Spinal cord (tissue), 10 donors: ENCODE data around the gene DDIT4. TPM values are rescaled to one million over a fixed set of nuclear protein-coding genes. Genes with fewer than 3 reads are reported as not detected.
"Not testable (repeated sequence)": the region's sequence is repeated elsewhere in the genome, so short reads cannot be mapped to it uniquely, and the experiment has no call there.

Source experiments
- DNase-seq, 6 donors: peaks; one replicate each; pipeline versions ENCODE4 v3.0.0 to v3.0.0-alpha.2; 2013 to 2015; ENCODE audit warnings: low spot score in 6 of 6, low read depth in 4 of 6
- H3K27ac ChIP-seq: one replicate; pipeline ENCODE4 v1.5.1; 2013; ENCODE audit warnings: low read depth, low read length, control low read depth
- H3K27me3 ChIP-seq: one replicate; pipeline ENCODE4 v1.6.1; 2013; ENCODE audit warnings: low read length; ENCODE audit not compliant: control insufficient read depth, insufficient read depth
- H3K36me3 ChIP-seq: one replicate; pipeline ENCODE4 v1.6.1; 2013; ENCODE audit warnings: low read length; ENCODE audit not compliant: control insufficient read depth, insufficient read depth
- H3K4me1 ChIP-seq: one replicate; pipeline ENCODE4 v1.6.1; 2013; ENCODE audit warnings: low read length; ENCODE audit not compliant: control insufficient read depth, insufficient read depth
- H3K4me3 ChIP-seq: one replicate; pipeline ENCODE4 v1.5.1; 2013; ENCODE audit warnings: low read depth, low read length, control low read depth
- H3K9me3 ChIP-seq: one replicate; pipeline ENCODE4 v1.6.1; 2013; ENCODE audit warnings: low read length; ENCODE audit not compliant: control insufficient read depth, insufficient read depth
- WGBS: methylation state at CpG from one replicate; pipeline ENCODE4 v1.1.5; 2013; ENCODE audit warnings: missing lambda C conversion rate; ENCODE audit not compliant: insufficient coverage; 5-methylcytosine and 5-hydroxymethylcytosine counted together
- long read RNA-seq, 4 donors: transcript quantifications; one replicate each; lab custom pipeline, GENCODE V29; 2026
- polyA plus RNA-seq, 2 donors: library from polyadenylated mRNA; unstranded; fragments of 120-200 nt; gene quantifications; one replicate each; pipeline ENCODE4 v1.2.1, GENCODE V29; 2013; ENCODE audit not compliant: insufficient read length in 2 of 2
- total RNA-seq, 2 donors: library from RNA; depleted of rRNA in 1 of 2; stranded (reverse); fragments of 120-200 nt in 1 of 2; fragments of >200 nt in 1 of 2; gene quantifications; one replicate each; pipeline versions ENCODE4 v1.2.3 to v1.2.4, GENCODE V29; 2013 to 2014
- donor health status: healthy.

Gene DDIT4, protein sequence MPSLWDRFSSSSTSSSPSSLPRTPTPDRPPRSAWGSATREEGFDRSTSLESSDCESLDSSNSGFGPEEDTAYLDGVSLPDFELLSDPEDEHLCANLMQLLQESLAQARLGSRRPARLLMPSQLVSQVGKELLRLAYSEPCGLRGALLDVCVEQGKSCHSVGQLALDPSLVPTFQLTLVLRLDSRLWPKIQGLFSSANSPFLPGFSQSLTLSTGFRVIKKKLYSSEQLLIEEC
- total RNA-seq (100 to 1,000 TPM; 134 to 177 TPM), polyA plus RNA-seq (100 to 1,000 TPM in 1 of 2 donors, 10 to 100 TPM in 1; 98.5 to 122 TPM)
- long read RNA-seq, donor 1, transcript DDIT4-202 (2 exons, 521 nt) = minor isoform, 6 of 88 reads
- long read RNA-seq, donor 1, transcript DDIT4-201 (3 exons, 1,748 nt) = major isoform, 80 of 88 reads
- long read RNA-seq, donor 1, partial matches to known transcripts = 0 of 88 reads
- long read RNA-seq, donor 1, other reads (novel, unspliced or antisense) = 0 of 88 reads
- long read RNA-seq, donor 2, transcript DDIT4-201 (3 exons, 1,748 nt) = major isoform, 27 of 29 reads
- long read RNA-seq, donor 2, partial matches to known transcripts = 0 of 29 reads
- long read RNA-seq, donor 2, other reads (novel, unspliced or antisense) = 0 of 29 reads
- long read RNA-seq, donor 3, transcript DDIT4-201 (3 exons, 1,748 nt) = major isoform, 31 of 43 reads
- long read RNA-seq, donor 3, partial matches to known transcripts = 9 of 43 reads
- long read RNA-seq, donor 3, other reads (novel, unspliced or antisense) = 0 of 43 reads
- long read RNA-seq, donor 4, transcript DDIT4-201 (3 exons, 1,748 nt) = major isoform, 70 of 73 reads
- long read RNA-seq, donor 4, partial matches to known transcripts = 0 of 73 reads
- long read RNA-seq, donor 4, other reads (novel, unspliced or antisense) = 0 of 73 reads

DNA sequence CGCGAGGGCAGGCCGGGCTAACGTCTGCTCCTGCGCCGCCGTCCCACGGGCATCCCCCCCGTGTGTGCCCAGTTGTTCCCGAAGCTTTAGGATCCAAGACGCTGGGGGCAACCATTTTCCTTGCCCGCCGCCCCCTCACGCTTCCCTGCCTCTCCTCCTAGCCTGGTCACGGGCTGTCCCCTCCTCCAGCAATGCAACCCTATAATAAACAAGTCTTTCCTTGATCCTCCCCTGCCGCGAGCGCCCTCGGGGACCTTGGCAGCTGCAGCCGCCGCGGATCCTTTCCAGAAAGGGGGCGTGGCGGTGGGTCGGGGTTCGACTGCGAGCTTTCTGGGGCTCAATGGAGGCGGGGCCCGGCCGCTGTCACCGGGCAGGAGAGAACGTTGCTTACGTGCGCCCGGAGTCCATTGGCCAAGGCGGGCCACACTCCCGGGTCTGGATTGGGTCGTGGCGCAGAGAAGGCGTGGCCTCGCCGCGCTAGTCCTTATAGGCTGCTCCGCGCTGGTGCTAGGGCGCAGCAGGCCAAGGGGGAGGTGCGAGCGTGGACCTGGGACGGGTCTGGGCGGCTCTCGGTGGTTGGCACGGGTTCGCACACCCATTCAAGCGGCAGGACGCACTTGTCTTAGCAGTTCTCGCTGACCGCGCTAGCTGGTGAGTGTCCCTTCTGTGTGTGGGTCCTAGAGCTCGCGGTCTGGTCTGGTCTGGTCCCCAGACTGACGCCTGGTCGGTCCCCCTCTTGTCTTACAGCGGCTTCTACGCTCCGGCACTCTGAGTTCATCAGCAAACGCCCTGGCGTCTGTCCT lies at the start of gene DDIT4:
Gene DDIT4 (plus strand): TSS at position 515 of the 803 bp plus-strand sequence. CDS start 293 bp downstream, outside the sequence.
- Histone ChIP-seq H3K4me1 (peaks cover 57% of the 10 kb centered on the region), H3K36me3 (peaks cover 24% of the 10 kb centered on the region), H3K9me3 (no peaks in the 10 kb centered on the region), H3K4me3 (peak within 1 kb of the TSS; percentile 98), H3K27me3 (no peaks in the 10 kb centered on the region), H3K27ac (peak within 1 kb of the TSS; percentile 100)
- WGBS = under 1% methylated on average over 67 of the region's 67 CpGs
- DNase-seq = peak; percentile 95 to 100 (median 97)

- peaks cover 22% of the 10 kb centered on the region for H3K36me3 ChIP-seq
- 97% methylated on average over 4 of the region's 6 CpGs for WGBS
- DNase-seq, H3K27ac ChIP-seq, H3K9me3 ChIP-seq, H3K4me1 ChIP-seq, H3K4me3 ChIP-seq, H3K27me3 ChIP-seq: not testable (repeated sequence)
Observed at GRCh38 chr10:72224191-72224590, 49.5 kb upstream of the DDIT4 start.

DNA sequence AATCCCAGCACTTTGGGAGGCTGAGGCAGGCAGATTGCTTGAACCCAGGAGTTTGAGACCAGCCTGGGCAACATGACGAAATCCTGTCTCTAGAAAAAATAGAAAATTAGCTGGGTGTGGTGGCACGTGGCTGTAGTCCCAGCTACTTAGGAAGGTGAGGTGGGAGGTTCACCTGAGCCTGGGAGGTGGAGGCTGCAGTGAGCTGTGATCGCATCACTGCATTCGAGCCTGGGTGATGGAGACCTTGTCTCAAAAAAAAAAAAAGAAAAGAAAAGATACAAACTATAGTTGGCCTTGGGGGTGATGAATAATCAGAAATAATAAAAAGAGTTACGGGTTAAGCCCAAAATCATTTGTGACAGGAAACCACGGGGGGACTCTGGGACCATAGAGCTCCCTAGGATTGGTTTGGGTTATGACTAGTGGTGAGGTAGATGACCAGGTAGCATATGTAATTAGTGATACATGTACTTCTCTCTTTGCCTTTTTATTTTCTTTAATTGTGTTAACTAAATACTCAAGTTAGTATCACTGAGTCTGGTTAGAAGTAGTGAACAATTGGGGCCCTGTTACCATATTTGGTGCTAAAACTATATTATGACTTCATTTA lies 47.2 kb upstream of the DDIT4 start:
- 95% methylated on average over 4 of the region's 6 CpGs for WGBS
- no peak for DNase-seq
- Histone ChIP-seq H3K36me3 (peaks cover 24% of the 10 kb centered on the region), H3K9me3 (no peaks in the 10 kb centered on the region), H3K4me1 (peaks cover 3% of the 10 kb centered on the region), H3K4me3 (no peak overlapping the region), H3K27ac (no peak overlapping the region), H3K27me3 (no peaks in the 10 kb centered on the region)

GRCh38 chr10:72227826-72228225 lies 45.9 kb upstream of the DDIT4 start:
- peaks cover 3% of the 10 kb centered on the region for H3K4me1 ChIP-seq

GRCh38 chr10:72228318-72228751 lies 45.4 kb upstream of the DDIT4 start:
- WGBS = 43% methylated on average over 1 of the region's 2 CpGs
- H3K27ac ChIP-seq = no peak overlapping the region
- H3K36me3 ChIP-seq = peaks cover 31% of the 10 kb centered on the region
- peak in 1 of 6 donors; percentile 93 for DNase-seq
- no peaks in the 10 kb centered on the region for H3K27me3 ChIP-seq
- no peak overlapping the region for H3K4me3 ChIP-seq
- no peaks in the 10 kb centered on the region for H3K9me3 ChIP-seq
- no peaks in the 10 kb centered on the region for H3K4me1 ChIP-seq

More at GRCh38 chr10:72227826-72228225, 45.9 kb upstream of the DDIT4 start:
- H3K9me3 ChIP-seq = no peaks in the 10 kb centered on the region
- 62% methylated on average over 4 of the region's 6 CpGs for WGBS
- H3K4me3 ChIP-seq = no peak overlapping the region
- H3K27ac ChIP-seq = no peak overlapping the region
- H3K27me3 ChIP-seq = no peaks in the 10 kb centered on the region
- no peak for DNase-seq
- H3K36me3 ChIP-seq = peaks cover 29% of the 10 kb centered on the region

GRCh38 chr10:72229261-72230251 lies 44.2 kb upstream of the DDIT4 start:
- no peaks in the 10 kb centered on the region for H3K27me3 ChIP-seq
- peak in 1 of 6 donors; percentile 28 for DNase-seq
- H3K9me3 ChIP-seq = no peaks in the 10 kb centered on the region
- no peaks in the 10 kb centered on the region for H3K4me1 ChIP-seq
- H3K36me3 ChIP-seq = peaks cover 31% of the 10 kb centered on the region
- peak overlapping the region; percentile 29 for H3K27ac ChIP-seq
- H3K4me3 ChIP-seq = no peak overlapping the region
- no CpG with 5 or more reads among the region's 8 CpGs for WGBS

DNA sequence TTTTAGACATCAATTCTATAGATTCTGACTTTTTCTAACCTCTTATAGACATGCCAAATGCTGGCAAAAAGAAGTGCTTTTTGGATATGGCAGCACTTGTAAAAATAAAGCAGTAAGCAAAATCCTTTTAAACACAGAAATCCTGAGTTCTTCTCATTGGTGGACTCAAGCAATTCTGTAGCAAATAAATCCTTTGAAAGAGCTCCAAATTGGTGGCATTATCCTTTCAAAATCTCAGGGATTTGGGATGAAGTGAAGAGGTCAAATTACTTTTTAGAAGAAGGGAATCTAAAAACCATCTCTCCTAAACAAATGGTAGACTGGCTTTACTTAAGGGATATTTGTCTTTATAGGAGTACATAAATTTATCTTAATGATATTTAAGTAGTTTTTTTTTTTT lies 40.1 kb upstream of the DDIT4 start:
- Histone ChIP-seq H3K27ac (no peak overlapping the region), H3K9me3 (no peaks in the 10 kb centered on the region)

DNA sequence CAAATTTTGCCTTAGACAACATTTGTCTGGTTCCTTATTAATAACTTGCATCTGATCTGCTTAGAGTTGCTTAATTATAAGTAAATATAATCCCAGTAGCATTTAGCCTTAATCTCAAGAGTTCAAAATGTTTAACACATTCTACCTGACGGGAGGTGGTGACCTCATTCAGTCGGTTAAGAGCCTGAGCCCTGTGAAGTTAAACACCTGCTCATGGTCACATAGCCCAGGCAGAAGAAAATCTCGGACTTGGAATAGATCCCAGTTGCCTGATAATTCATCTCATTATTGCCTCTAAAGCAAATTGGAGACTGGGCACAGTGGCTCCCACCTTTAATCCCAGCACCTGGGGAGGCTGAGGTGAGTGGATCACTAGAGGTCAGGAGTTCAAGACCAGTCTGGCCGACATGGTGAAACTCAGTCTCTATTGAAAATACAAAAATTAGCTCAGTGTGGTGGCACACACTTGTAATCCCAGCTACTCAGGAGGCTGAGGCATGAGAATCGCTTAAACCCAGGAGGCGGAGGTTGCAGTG lies 39.1 kb upstream of the DDIT4 start:
- WGBS = 100% methylated on average over 3 of the region's 6 CpGs
- Histone ChIP-seq H3K36me3 (peaks cover 39% of the 10 kb centered on the region), H3K27ac (no peak overlapping the region), H3K4me1 (no peaks in the 10 kb centered on the region), H3K9me3 (no peaks in the 10 kb centered on the region), H3K4me3 (no peak overlapping the region), H3K27me3 (no peaks in the 10 kb centered on the region)
- no peak for DNase-seq

More for the DNA sequence above, 40.1 kb upstream of the DDIT4 start:
- Histone ChIP-seq H3K27me3 (no peaks in the 10 kb centered on the region), H3K36me3 (peaks cover 39% of the 10 kb centered on the region), H3K4me1 (no peaks in the 10 kb centered on the region), H3K4me3 (no peak overlapping the region)
- DNase-seq = no peak
